HEK293T (cell line): ENCODE results near the gene FST.

Experiments used
- CTCF ChIA-PET: fragments of 350-600 bp; formaldehyde crosslinking; extraction: SDS; loops from one replicate; lab custom pipeline; 2021; ENCODE audit warnings: antibody characterized with exemption, inconsistent platforms; lab: Yijun Ruan, JAX
- POLR2A ChIA-PET: fragments of 350-600 bp; formaldehyde crosslinking; extraction: SDS; loops from one replicate; lab custom pipeline; 2020; ENCODE audit warnings: antibody characterized with exemption, inconsistent platforms; lab: Yijun Ruan, JAX
- DNase-seq: peaks from one replicate; pipeline ENCODE4 v3.0.0; 2012; ENCODE audit warnings: mixed read lengths; ENCODE audit errors: extremely low spot score
- ARNT ChIP-seq: fragments of 450-650 bp; IDR thresholded peaks from 2 replicates; pipeline ENCODE4 v1.6.1; 2017; ENCODE audit warnings: mild to moderate bottlenecking
- BHLHE40 ChIP-seq: fragments of 450-650 bp; IDR thresholded peaks from 2 replicates; pipeline ENCODE4 v1.6.1; 2016; ENCODE audit warnings: mild to moderate bottlenecking, moderate library complexity, borderline replicate concordance
- CTBP1 ChIP-seq: fragments of 450-650 bp; IDR thresholded peaks from 2 replicates; pipeline ENCODE4 v1.6.1; 2016; ENCODE audit warnings: borderline replicate concordance
- ELF4 ChIP-seq: fragments of 450-650 bp; IDR thresholded peaks from 2 replicates; pipeline ENCODE4 v1.6.1; 2017; ENCODE audit warnings: antibody characterized with exemption
- FOXA1 ChIP-seq: fragments of 450-650 bp; IDR thresholded peaks from 2 replicates; pipeline ENCODE4 v1.6.1; 2016; ENCODE audit warnings: mild to moderate bottlenecking
- FOXK2 ChIP-seq: fragments of 450-650 bp; IDR thresholded peaks from 2 replicates; pipeline ENCODE4 v1.6.1; 2016; ENCODE audit warnings: mild to moderate bottlenecking
- FOXM1 ChIP-seq: fragments of 450-650 bp; IDR thresholded peaks from 2 replicates; pipeline ENCODE4 v1.6.1; 2017; ENCODE audit warnings: mild to moderate bottlenecking, borderline replicate concordance
- HDGF ChIP-seq: fragments of 450-650 bp; IDR thresholded peaks from 2 replicates; pipeline ENCODE4 v1.6.1; 2017; ENCODE audit warnings: antibody characterized with exemption, borderline replicate concordance
- L3MBTL2 ChIP-seq: fragments of 450-650 bp; conservative IDR thresholded peaks from 2 replicates; pipeline ENCODE4 v1.6.1; 2016; ENCODE audit warnings: mild to moderate bottlenecking
- LEF1 ChIP-seq: fragments of 450-650 bp; IDR thresholded peaks from 2 replicates; pipeline ENCODE4 v1.6.1; 2017; ENCODE audit warnings: mild to moderate bottlenecking, borderline replicate concordance
- NFRKB ChIP-seq: fragments of 450-650 bp; IDR thresholded peaks from 2 replicates; pipeline ENCODE4 v1.6.1; 2016; ENCODE audit warnings: mild to moderate bottlenecking, moderate library complexity
- SP1 ChIP-seq: fragments of 450-650 bp; IDR thresholded peaks from 2 replicates; pipeline ENCODE4 v1.6.1; 2017
- SUZ12 ChIP-seq: fragments of 450-650 bp; IDR thresholded peaks from 2 replicates; pipeline ENCODE4 v1.6.1; 2016; ENCODE audit warnings: mild to moderate bottlenecking
- TARDBP ChIP-seq: fragments of 450-650 bp; IDR thresholded peaks from 2 replicates; pipeline ENCODE4 v1.6.1; 2016
- ZNF384 ChIP-seq: fragments of 450-650 bp; IDR thresholded peaks from 2 replicates; pipeline ENCODE4 v1.6.1; 2016
- TF ChIP-seq, protein P1 (sequence below): fragments of 450-650 bp; IDR thresholded peaks from 2 replicates; pipeline ENCODE4 v1.6.1; 2016

FST gene

DNA sequence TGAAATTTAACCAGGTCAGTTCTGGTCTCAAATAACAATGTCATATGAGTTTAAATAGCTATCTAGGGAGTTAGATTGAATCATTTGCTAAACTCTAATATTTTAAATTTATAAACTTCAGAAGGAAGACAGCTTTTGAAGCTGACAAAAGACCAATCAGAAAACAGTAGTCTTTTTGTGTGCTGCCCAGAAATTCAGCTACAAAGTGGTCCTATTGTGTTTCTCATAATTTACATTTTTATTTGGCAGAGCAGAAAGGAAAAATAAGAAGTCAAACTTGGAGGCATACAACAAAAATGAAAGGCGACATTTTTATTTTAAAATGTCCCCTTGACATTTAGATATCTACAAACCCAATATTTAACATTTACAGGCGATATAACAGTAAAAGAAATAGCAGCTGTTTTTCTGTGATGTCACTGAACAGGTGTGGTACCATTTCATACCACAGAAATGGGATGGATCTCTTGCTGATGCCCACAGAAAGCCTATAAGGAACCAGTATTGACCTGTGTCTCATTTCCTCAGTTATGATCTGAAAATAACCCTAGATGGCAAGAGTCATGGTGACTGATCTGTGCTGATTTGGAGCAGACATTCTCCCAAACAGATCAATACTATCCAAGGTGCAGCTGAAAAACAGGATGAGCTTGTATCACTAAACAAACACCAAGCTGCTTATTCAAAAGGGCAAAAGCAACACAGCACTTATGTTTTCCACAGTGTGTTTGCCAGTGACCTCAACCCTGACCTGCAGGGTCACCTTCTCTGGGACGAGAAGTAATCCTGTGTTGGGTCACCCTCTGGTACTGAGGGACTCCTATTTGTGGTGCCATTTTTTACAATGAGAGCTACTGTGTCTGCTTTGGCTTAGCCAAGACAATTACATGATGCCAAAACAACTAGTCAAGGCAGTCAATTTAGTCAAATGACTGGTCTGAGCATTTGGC, 3.6 kb upstream of the FST start:
- no peak for DNase-seq
- no peak for TF ChIP-seq ZNF384
- TF ChIP-seq, protein P1, sequence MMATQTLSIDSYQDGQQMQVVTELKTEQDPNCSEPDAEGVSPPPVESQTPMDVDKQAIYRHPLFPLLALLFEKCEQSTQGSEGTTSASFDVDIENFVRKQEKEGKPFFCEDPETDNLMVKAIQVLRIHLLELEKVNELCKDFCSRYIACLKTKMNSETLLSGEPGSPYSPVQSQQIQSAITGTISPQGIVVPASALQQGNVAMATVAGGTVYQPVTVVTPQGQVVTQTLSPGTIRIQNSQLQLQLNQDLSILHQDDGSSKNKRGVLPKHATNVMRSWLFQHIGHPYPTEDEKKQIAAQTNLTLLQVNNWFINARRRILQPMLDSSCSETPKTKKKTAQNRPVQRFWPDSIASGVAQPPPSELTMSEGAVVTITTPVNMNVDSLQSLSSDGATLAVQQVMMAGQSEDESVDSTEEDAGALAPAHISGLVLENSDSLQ = no peak
- no peak for TF ChIP-seq ELF4
- no peak for TF ChIP-seq FOXA1
- TF ChIP-seq TARDBP = no peak
- TF ChIP-seq L3MBTL2 = no peak
- no peak for TF ChIP-seq NFRKB
- TF ChIP-seq HDGF = no peak
- no peak for TF ChIP-seq FOXM1
- TF ChIP-seq SUZ12 = no peak
- no peak for TF ChIP-seq FOXK2
- no peak for TF ChIP-seq LEF1
- no peak for TF ChIP-seq CTBP1
- no peak for TF ChIP-seq ARNT
- POLR2A ChIA-PET = no interaction called here
- CTCF ChIA-PET = no interaction called here

DNA sequence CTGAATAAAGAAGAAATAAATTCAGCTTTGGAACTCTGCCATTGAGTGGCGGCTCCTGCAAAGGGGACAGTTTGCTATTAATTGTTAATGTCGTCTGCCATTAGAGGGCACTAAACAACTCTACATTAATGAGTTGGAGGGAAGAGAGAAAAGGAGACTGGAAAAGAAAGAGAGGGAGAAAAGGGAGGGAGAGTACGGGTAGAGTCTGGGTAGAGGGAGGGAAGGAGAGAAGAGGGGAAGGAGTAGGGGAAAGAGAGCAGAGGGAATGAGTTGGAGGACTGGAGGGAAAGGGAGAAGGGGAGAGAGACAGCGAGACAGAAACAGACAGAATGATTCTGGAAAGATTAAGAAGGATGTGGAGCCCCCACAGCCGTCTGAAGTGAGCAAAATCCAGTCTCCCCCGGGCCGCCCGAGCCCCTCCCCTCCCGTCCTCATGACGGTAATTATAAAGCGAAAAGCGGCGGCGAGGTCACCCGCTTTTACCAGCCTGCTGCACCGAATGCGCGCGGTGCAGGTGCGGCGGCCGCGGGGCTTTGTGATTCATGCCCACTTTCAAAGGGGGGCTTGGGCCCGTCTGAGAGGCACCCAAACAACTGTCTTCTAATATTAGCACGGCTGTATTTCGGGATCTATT, 1.9 kb upstream of the FST start:
- TF ChIP-seq HDGF (no peak), L3MBTL2 (peak; percentile 26; the same call in 1 of the 2 replicates), FOXK2 (no peak)
- TF ChIP-seq, protein P1 = peak; percentile 43; the same call in 1 of the 2 replicates
- DNase-seq = peak; percentile 45
- POLR2A ChIA-PET = interaction anchor here (0.9 kb wide), 1 partner anchor 369 kb away, joined by 3 read pairs; no protein-coding TSS in a partner anchor
- CTCF ChIA-PET = interaction anchor here (0.5 to 1.2 kb wide), 3 partner anchors 45 to 738 kb away, joined by 3 read pairs; no protein-coding TSS in a partner anchor

DNA sequence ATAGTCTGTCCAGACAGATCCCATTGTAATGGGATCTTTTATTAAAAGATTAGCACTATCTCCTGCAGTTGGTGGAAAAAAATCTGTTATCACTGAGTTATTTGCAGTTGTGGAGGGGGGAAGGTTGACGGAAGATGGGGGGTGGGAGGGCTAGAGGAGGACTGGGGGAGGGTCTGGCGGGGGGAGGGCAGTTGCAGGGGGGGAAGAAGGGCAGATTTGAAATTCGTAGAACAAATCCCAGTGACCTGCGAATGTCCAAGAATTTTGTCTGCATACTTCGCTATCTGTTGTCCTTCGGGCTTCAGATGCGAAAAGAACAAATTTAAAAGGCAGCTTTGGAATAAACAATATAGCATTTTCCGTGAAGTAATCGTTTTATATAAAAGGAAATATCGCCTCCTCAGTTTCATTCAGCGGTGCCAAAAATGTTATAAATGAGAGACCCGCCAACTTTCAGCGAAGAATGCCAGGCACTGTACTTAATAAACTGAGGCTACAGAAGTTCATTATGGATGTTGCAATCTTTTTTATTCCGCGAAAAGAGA, 1.3 kb upstream of the FST start:
- CTCF ChIA-PET = no interaction called here
- no peak for DNase-seq
- TF ChIP-seq SUZ12 = no peak
- no peak for TF ChIP-seq FOXA1
- no peak for TF ChIP-seq BHLHE40
- POLR2A ChIA-PET = no interaction called here

DNA sequence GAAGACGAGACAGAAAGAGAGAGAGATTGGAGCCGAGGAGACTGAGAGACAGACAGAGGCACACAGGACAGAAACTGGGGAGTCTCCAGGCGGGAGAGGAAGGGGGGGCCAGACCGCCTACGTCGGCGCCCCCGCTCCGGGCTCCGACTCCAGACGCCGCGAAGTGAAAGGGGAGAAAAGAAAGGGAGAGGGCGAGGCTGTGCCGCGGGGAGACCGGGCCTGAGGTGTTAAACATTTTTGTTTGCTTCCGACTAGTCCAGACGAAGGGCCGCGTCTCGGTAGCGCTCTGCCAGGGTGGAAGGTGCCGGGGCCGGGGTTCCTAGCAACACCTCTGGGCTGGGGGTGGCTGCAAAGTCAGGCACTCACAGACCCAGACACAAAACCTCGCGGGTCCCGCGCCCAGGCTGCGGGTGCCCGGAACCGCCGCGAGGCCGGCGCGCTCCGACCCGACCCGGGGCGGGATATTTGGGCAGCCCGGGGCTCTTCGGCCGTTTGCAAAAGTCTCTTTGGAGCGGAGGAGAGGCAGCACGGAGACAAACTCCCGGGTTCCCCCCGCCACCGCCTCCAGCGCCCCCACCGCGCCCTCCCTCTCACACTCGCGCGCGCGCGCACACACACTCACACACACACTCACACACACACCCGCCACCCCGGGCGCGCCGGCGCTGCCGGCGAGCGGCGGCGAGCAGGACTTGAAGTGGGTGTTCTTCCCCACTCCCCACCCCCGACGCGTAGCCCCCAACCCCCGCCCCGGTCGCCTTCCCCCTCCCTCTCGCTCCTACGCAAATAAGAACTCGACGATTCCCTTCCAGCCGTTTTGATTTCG, 626 bp upstream of the FST start:
- TF ChIP-seq HDGF (no peak), L3MBTL2 (peak; percentile 36; the same call in 1 of the 2 replicates)
- DNase-seq = peak; percentile 33
- ChIA-PET POLR2A (no interaction called here), CTCF (no interaction called here)

DNA sequence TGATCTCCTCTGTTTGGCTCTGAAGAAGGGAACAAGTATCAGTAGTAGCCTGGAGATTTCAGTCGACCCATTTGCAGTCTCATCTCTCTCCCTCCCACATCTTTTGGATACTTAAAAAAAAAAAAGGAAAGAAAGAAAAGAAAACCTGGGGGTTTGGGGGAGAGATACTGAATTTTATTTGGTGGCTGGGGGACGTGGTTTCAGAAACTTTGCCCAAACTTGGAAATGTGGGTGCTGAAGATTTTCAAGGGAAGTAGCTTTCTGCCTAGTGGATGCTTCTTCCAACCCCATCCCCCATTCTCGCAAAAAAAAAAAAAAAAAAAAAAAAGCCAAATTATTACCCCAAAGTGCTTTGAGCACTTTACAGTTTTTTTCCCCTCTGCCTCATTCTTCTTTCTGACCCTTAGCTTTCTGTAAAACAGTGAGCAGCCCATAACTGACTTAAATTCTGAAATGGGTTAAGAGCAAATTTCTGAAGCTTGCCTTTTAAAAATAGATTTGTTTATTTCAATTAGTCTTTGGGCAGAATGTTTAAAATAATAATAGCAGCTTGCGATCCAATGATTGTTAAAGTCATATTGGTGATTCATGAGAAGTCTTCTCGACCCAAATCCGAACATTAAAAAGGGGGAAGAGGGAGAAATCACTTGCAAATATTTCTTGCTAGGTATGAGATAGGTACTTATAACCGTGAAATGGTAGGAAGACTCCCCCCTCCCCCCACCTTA, 894 bp downstream of the FST start:
- ChIA-PET POLR2A (no interaction called here), CTCF (interaction anchor here (0.7 kb wide), 1 partner anchor 775 kb away, joined by 3 read pairs; no protein-coding TSS in a partner anchor)
- DNase-seq = no peak
- TF ChIP-seq ZNF384 = peak; percentile 69
- TF ChIP-seq L3MBTL2 = no peak

DNA sequence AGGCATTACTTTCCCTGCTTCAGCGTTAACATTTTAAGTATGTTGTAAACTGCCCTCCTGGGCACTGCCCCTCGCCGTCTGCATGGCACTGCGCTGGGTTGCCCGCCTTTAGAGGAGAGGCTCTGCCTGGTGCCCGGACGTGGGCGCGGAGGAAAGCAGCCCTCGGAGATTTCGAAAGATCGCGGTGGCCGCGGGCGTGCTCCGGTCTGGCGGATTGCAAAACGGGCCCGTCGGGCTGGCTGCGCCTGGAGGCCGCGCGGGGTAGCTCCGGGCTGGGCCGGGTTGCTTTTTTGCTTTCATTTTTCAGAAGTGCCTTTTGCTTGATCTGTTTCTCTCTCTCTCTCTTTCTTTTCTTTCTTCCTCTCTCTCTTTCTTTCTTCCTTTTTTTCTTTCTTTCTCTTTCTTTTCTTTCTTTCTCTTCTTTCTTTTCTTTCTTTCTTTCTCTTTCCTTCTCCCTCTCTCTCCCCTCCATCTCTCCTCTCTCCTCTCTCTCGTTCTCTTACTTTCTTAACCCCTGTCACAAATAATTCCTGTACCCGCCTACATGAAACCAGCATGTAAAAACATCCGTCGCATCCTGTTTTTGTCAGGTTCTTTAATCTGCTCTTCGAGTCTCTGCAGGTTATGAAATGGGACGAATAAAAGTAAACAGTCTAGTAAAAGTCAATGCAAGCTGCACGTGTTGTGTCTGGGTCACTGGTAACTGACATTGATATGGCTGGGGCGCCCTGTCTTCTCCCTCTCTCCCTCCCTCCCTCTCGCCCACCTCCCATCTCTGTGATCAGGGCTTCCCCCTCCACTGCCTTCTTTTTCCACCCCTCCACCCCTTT, 1.7 kb downstream of the FST start:
- peak; percentile 44 for DNase-seq
- ChIA-PET CTCF (interaction anchor here (0.7 kb wide), 1 partner anchor 774 kb away, joined by 3 read pairs; no protein-coding TSS in a partner anchor), POLR2A (no interaction called here)
- TF ChIP-seq HDGF (no peak), SUZ12 (no peak), ELF4 (no peak), FOXM1 (no peak), TARDBP (no peak), BHLHE40 (no peak), LEF1 (no peak), L3MBTL2 (no peak), FOXA1 (no peak), FOXK2 (no peak), SP1 (no peak), ARNT (no peak), NFRKB (no peak), ZNF384 (no peak), CTBP1 (no peak)
- TF ChIP-seq, protein P1 = no peak
